Adipocyte (in vitro differentiated cells): Measurements from ENCODE around the gene BEAN1.
A peak's percentile ranks its signal among the peaks of the same experiment; 100 is the strongest.

Source experiments
- DNase-seq: peaks from one replicate; pipeline ENCODE4 v3.0.0-alpha.2; 2015; ENCODE audit warnings: low read depth
- H3K27me3 ChIP-seq: replicated peaks from 2 replicates; pipeline ENCODE4 v1.7.0; 2013; ENCODE audit warnings: mild to moderate bottlenecking, low read length, moderate library complexity; ENCODE audit not compliant: control insufficient read depth, insufficient read depth
- H3K36me3 ChIP-seq: 2 replicates; pipeline ENCODE4 v1.7.0; 2013; ENCODE audit warnings: low read length, mild to moderate bottlenecking, moderate library complexity; ENCODE audit not compliant: control insufficient read depth, insufficient read depth, severe bottlenecking
- H3K4me1 ChIP-seq: 2 replicates; pipeline ENCODE4 v1.7.0; 2013; ENCODE audit warnings: mild to moderate bottlenecking, low read length, moderate library complexity; ENCODE audit not compliant: control insufficient read depth, insufficient read depth
- H3K4me3 ChIP-seq: 2 replicates; pipeline ENCODE4 v1.7.0; 2013; ENCODE audit warnings: mild to moderate bottlenecking, low read length, moderate library complexity
- H3K9ac ChIP-seq: 2 replicates; pipeline ENCODE4 v1.7.0; 2013; ENCODE audit warnings: mild to moderate bottlenecking, low read length, moderate library complexity
- H3K9me3 ChIP-seq: 2 replicates; pipeline ENCODE4 v1.7.0; 2013; ENCODE audit warnings: mild to moderate bottlenecking, low read length, moderate library complexity; ENCODE audit not compliant: control insufficient read depth

The BEAN1 gene

GRCh38 chr16:66484453-66485213 lies 57.5 kb downstream of the BEAN1 start:
- no peaks in the 10 kb centered on the region for H3K27me3 ChIP-seq
- no peak overlapping the region for H3K9ac ChIP-seq
- H3K4me1 ChIP-seq, result peaks cover 18% of the 10 kb centered on the region
- no peak overlapping the region for H3K4me3 ChIP-seq
- no peaks in the 10 kb centered on the region for H3K36me3 ChIP-seq
- DNase-seq, result no peak
- H3K9me3 ChIP-seq, result no peaks in the 10 kb centered on the region

- no peaks in the 10 kb centered on the region for H3K9me3 ChIP-seq
- H3K4me1 ChIP-seq, result peaks cover 18% of the 10 kb centered on the region
- H3K9ac ChIP-seq, result no peak overlapping the region
- DNase-seq, result no peak
- no peak overlapping the region for H3K4me3 ChIP-seq
- no peaks in the 10 kb centered on the region for H3K36me3 ChIP-seq
- no peaks in the 10 kb centered on the region for H3K27me3 ChIP-seq
These were observed 58.3 kb downstream of the BEAN1 start for GRCh38 chr16:66485376-66485775.

- no peak overlapping the region for H3K4me3 ChIP-seq
- H3K36me3 ChIP-seq, result no peaks in the 10 kb centered on the region
- H3K27me3 ChIP-seq, result no peaks in the 10 kb centered on the region
- no peak for DNase-seq
- peaks cover 18% of the 10 kb centered on the region for H3K4me1 ChIP-seq
- H3K9ac ChIP-seq, result peak overlapping the region; percentile 56
- H3K9me3 ChIP-seq, result no peaks in the 10 kb centered on the region
These were observed 59.2 kb downstream of the BEAN1 start for GRCh38 chr16:66486199-66486772.

DNA sequence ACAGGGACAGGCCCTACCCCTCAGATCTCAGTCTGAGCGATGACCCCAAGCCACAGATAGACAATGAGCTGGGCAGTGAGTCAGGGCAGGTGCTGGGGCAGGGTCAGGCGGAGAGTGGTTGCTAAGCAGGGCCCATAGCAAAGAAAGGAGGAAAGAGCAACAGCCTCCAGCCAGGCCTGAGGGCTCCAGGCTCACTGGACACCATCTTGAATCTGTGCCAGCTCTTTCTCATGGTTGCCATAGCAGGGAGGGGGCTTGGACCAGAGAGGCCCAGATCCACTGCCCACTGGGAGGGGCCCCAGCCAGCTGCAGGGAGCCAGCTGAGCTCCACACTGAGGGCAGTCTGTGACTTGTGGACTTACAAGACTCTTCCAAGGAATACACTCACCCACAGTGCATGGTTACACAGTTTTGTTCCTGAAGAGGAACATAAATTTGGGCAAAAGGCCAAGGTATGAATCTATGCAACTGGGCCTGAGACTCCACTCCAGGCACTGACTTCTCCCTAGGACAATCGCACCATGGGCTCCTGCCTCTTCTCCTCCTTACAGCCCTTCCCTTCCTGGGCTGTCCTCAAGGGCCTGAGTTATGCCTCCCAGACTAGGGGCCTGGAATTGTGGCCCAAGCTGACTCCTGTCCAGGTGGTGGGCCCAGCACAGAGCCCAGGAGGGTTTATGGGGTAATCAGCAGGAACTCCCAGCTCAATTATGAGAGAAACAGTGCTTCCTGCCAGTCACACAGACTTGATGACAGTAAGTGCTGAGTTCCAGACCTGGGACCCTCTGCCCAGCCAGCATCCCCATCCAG lies 59.9 kb downstream of the BEAN1 start:
- Histone ChIP-seq H3K4me1 (peaks cover 18% of the 10 kb centered on the region), H3K36me3 (no peaks in the 10 kb centered on the region), H3K9me3 (no peaks in the 10 kb centered on the region), H3K27me3 (no peaks in the 10 kb centered on the region), H3K9ac (peak overlapping the region; percentile 56), H3K4me3 (no peak overlapping the region)
- DNase-seq, result peak; percentile 77

GRCh38 chr16:66487580-66488275 lies 60.6 kb downstream of the BEAN1 start:
- Histone ChIP-seq H3K4me3 (no peak overlapping the region), H3K4me1 (peaks cover 18% of the 10 kb centered on the region), H3K9ac (peak overlapping the region; percentile 56), H3K36me3 (no peaks in the 10 kb centered on the region), H3K27me3 (no peaks in the 10 kb centered on the region), H3K9me3 (no peaks in the 10 kb centered on the region)
- no peak for DNase-seq

DNA sequence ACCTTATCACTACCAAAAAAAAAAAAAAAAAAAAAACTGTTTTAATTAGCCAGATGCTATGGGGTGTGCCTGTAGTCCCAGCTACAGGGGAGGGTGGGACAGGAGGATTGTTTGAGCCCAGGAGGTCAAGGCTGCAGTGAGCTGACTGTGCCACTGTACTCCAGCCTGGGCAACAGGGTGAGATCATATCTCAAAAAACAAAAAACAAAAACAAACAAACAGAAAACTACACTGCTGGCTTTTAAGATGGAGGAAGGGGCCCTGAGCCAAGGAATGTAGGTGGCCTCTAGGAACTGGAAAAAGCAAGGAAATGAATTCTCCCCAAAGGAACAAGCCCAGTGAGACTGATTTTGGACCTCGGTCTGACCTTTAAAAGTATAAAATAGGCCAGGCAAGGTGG lies 61.4 kb downstream of the BEAN1 start:
- DNase-seq, result no peak
- Histone ChIP-seq H3K9ac (no peak overlapping the region), H3K4me3 (no peak overlapping the region), H3K27me3 (no peaks in the 10 kb centered on the region), H3K36me3 (no peaks in the 10 kb centered on the region), H3K4me1 (peaks cover 18% of the 10 kb centered on the region), H3K9me3 (no peaks in the 10 kb centered on the region)

GRCh38 chr16:66489385-66489784 lies 62.3 kb downstream of the BEAN1 start:
- Histone ChIP-seq H3K9ac (no peak overlapping the region), H3K4me3 (no peak overlapping the region), H3K36me3 (no peaks in the 10 kb centered on the region), H3K9me3 (no peaks in the 10 kb centered on the region), H3K27me3 (no peaks in the 10 kb centered on the region), H3K4me1 (peaks cover 18% of the 10 kb centered on the region)
- DNase-seq, result no peak

DNA sequence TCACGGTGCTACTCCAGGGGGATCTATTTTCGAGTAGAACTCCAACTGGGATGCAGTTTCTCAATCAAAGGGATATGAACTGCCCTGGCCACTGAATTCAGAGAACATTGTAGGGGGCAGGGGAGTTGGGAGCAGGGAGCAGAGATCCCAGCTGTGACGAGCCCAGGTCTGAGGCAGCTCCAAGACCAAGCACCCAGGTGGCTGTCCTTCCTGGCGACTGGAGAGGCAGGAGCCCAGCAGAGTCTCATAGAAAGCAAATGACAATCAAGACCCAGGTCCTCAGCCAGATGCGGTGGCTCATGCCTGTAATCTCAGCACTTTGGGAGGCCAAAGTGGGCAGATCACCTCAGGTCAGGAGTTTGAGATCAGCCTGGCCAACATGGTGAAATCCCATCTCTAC lies 62.7 kb downstream of the BEAN1 start:
- H3K9me3 ChIP-seq, result no peaks in the 10 kb centered on the region
- H3K4me3 ChIP-seq, result no peak overlapping the region
- H3K36me3 ChIP-seq, result no peaks in the 10 kb centered on the region
- DNase-seq, result no peak
- peaks cover 18% of the 10 kb centered on the region for H3K4me1 ChIP-seq
- no peaks in the 10 kb centered on the region for H3K27me3 ChIP-seq
- H3K9ac ChIP-seq, result no peak overlapping the region

GRCh38 chr16:66490774-66491715 lies 64.0 kb downstream of the BEAN1 start:
- no peak for DNase-seq
- Histone ChIP-seq H3K36me3 (no peaks in the 10 kb centered on the region), H3K27me3 (no peaks in the 10 kb centered on the region), H3K4me1 (peaks cover 18% of the 10 kb centered on the region), H3K4me3 (no peak overlapping the region), H3K9me3 (no peaks in the 10 kb centered on the region), H3K9ac (no peak overlapping the region)

- Histone ChIP-seq H3K4me1 (peaks cover 13% of the 10 kb centered on the region), H3K36me3 (no peaks in the 10 kb centered on the region), H3K9me3 (no peaks in the 10 kb centered on the region), H3K4me3 (no peak overlapping the region), H3K9ac (no peak overlapping the region), H3K27me3 (no peaks in the 10 kb centered on the region)
- DNase-seq, result no peak
These were observed 64.6 kb downstream of the BEAN1 start for GRCh38 chr16:66491716-66492064.
